Measurements from ENCODE around the gene TTC12. TPM values are rescaled to one million over a fixed set of nuclear protein-coding genes. Genes with fewer than 3 reads are reported as not detected.

Gene TTC12
- total RNA-seq, 1 experiment from 2014 or later: 30.5 TPM

- POLR2A ChIA-PET: interaction anchor here (1.4 to 1.6 kb wide), 2 partner anchors 8 to 10 kb away, joined by 3 to 5 read pairs; no protein-coding TSS in a partner anchor
- DNase-seq (ENCODE audit: unreplicated experiment): no peak
- no peak overlapping the region for H3K4me3 Mint-ChIP-seq (ENCODE audit: unreplicated experiment)
- peaks cover 9% of the 10 kb centered on the region for H3K4me1 Mint-ChIP-seq (ENCODE audit: insufficient read depth, unreplicated experiment)
- H3K27me3 Mint-ChIP-seq (ENCODE audit: insufficient read depth, unreplicated experiment): no peaks in the 10 kb centered on the region
- BruUV-seq (replicated peaks): no TSS peak
- intact Hi-C loops (cut with micrococcal nuclease): no loop called here
- TF ChIP-seq, protein P1, sequence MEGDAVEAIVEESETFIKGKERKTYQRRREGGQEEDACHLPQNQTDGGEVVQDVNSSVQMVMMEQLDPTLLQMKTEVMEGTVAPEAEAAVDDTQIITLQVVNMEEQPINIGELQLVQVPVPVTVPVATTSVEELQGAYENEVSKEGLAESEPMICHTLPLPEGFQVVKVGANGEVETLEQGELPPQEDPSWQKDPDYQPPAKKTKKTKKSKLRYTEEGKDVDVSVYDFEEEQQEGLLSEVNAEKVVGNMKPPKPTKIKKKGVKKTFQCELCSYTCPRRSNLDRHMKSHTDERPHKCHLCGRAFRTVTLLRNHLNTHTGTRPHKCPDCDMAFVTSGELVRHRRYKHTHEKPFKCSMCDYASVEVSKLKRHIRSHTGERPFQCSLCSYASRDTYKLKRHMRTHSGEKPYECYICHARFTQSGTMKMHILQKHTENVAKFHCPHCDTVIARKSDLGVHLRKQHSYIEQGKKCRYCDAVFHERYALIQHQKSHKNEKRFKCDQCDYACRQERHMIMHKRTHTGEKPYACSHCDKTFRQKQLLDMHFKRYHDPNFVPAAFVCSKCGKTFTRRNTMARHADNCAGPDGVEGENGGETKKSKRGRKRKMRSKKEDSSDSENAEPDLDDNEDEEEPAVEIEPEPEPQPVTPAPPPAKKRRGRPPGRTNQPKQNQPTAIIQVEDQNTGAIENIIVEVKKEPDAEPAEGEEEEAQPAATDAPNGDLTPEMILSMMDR (IDR thresholded peaks at IDR 0.05; ENCODE audit: unreplicated experiment): no peak
- no peaks in the 10 kb centered on the region for H3K9me3 Mint-ChIP-seq (ENCODE audit: unreplicated experiment)
- CTCF ChIA-PET: no interaction called here
- H3K27ac Mint-ChIP-seq (ENCODE audit: low read depth, unreplicated experiment): no peak overlapping the region
- H3K36me3 Mint-ChIP-seq (ENCODE audit: insufficient read depth, unreplicated experiment): no peaks in the 10 kb centered on the region
These were observed 78.0 kb downstream of the TTC12 start for GRCh38 chr11:113392236-113392921.

GRCh38 chr11:113393501-113393985, 79.2 kb downstream of the TTC12 start:
- intact Hi-C loops (cut with micrococcal nuclease): no loop called here
- H3K9me3 Mint-ChIP-seq (ENCODE audit: unreplicated experiment): no peaks in the 10 kb centered on the region
- peaks cover 14% of the 10 kb centered on the region for H3K4me1 Mint-ChIP-seq (ENCODE audit: insufficient read depth, unreplicated experiment)
- BruUV-seq (replicated peaks): no TSS peak
- POLR2A ChIA-PET: interaction anchor here (1.4 to 1.6 kb wide), 2 partner anchors 9 kb away, joined by 3 to 5 read pairs; no protein-coding TSS in a partner anchor
- CTCF ChIA-PET: interaction anchor here (0.6 kb wide), 1 partner anchor 50 kb away, joined by 3 read pairs; no protein-coding TSS in a partner anchor
- no peaks in the 10 kb centered on the region for H3K36me3 Mint-ChIP-seq (ENCODE audit: insufficient read depth, unreplicated experiment)
- TF ChIP-seq, protein P1 (IDR thresholded peaks at IDR 0.05; ENCODE audit: unreplicated experiment): no peak
- H3K4me3 Mint-ChIP-seq (ENCODE audit: unreplicated experiment): no peak overlapping the region
- H3K27me3 Mint-ChIP-seq (ENCODE audit: insufficient read depth, unreplicated experiment): no peaks in the 10 kb centered on the region
- no peak for DNase-seq (ENCODE audit: unreplicated experiment)
- H3K27ac Mint-ChIP-seq (ENCODE audit: low read depth, unreplicated experiment): no peak overlapping the region

- no peaks in the 10 kb centered on the region for H3K27me3 Mint-ChIP-seq (ENCODE audit: insufficient read depth, unreplicated experiment)
- ChIA-PET CTCF (no interaction called here), POLR2A (interaction anchor here (1.6 kb wide), 1 partner anchor 9 kb away, joined by 3 read pairs; no protein-coding TSS in a partner anchor)
- no TSS peak for BruUV-seq (replicated peaks)
- intact Hi-C loops (cut with micrococcal nuclease): no loop called here
- no peaks in the 10 kb centered on the region for H3K36me3 Mint-ChIP-seq (ENCODE audit: insufficient read depth, unreplicated experiment)
- no peak for DNase-seq (ENCODE audit: unreplicated experiment)
- TF ChIP-seq, protein P1 (IDR thresholded peaks at IDR 0.05; ENCODE audit: unreplicated experiment): no peak
- H3K4me1 Mint-ChIP-seq (ENCODE audit: insufficient read depth, unreplicated experiment): peaks cover 14% of the 10 kb centered on the region
- no peak overlapping the region for H3K4me3 Mint-ChIP-seq (ENCODE audit: unreplicated experiment)
- no peak overlapping the region for H3K27ac Mint-ChIP-seq (ENCODE audit: low read depth, unreplicated experiment)
- H3K9me3 Mint-ChIP-seq (ENCODE audit: unreplicated experiment): no peaks in the 10 kb centered on the region
These were observed 80.5 kb downstream of the TTC12 start for GRCh38 chr11:113394919-113395318.

DNA sequence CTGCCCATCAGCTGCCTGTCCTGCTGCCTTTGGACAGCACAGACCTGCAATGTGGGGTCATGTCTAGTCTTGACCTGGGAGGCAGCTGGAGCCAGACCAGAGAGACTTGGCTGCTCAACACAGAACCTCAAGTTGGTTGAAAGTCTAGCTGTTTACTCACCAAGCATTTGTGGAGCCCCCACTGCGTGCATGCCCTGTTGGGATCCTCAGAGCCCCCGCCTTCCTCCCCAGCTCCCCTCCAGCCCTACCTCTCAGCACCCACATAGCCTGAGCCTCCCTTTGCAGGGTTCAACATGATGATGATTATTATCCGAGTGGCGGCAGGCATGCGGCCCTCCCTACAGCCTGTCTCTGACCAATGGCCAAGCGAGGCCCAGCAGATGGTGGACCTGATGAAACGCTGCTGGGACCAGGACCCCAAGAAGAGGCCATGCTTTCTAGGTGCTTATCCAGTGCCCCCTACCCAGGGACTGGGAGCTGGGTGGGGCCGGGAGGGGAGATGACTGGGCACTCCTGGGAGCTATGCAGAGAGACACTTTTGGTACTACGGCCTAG, 81.5 kb downstream of the TTC12 start:
- no TSS peak for BruUV-seq (replicated peaks)
- no peak overlapping the region for H3K27ac Mint-ChIP-seq (ENCODE audit: low read depth, unreplicated experiment)
- H3K4me1 Mint-ChIP-seq (ENCODE audit: insufficient read depth, unreplicated experiment): peaks cover 14% of the 10 kb centered on the region
- no peaks in the 10 kb centered on the region for H3K27me3 Mint-ChIP-seq (ENCODE audit: insufficient read depth, unreplicated experiment)
- CTCF ChIA-PET: interaction anchor here (0.6 to 1.2 kb wide), 3 partner anchors 14 to 98 kb away, joined by 3 read pairs; no protein-coding TSS in a partner anchor
- TF ChIP-seq, protein P1 (IDR thresholded peaks at IDR 0.05; ENCODE audit: unreplicated experiment): no peak
- no peak for DNase-seq (ENCODE audit: unreplicated experiment)
- no peaks in the 10 kb centered on the region for H3K36me3 Mint-ChIP-seq (ENCODE audit: insufficient read depth, unreplicated experiment)
- no peak overlapping the region for H3K4me3 Mint-ChIP-seq (ENCODE audit: unreplicated experiment)
- no peaks in the 10 kb centered on the region for H3K9me3 Mint-ChIP-seq (ENCODE audit: unreplicated experiment)
- POLR2A ChIA-PET: interaction anchor here (1.6 kb wide), 1 partner anchor 10 kb away, joined by 3 read pairs; no protein-coding TSS in a partner anchor
- intact Hi-C loops (cut with micrococcal nuclease): no loop called here
